ENCODE results near the gene POLR3GL.

The POLR3GL gene

DNA sequence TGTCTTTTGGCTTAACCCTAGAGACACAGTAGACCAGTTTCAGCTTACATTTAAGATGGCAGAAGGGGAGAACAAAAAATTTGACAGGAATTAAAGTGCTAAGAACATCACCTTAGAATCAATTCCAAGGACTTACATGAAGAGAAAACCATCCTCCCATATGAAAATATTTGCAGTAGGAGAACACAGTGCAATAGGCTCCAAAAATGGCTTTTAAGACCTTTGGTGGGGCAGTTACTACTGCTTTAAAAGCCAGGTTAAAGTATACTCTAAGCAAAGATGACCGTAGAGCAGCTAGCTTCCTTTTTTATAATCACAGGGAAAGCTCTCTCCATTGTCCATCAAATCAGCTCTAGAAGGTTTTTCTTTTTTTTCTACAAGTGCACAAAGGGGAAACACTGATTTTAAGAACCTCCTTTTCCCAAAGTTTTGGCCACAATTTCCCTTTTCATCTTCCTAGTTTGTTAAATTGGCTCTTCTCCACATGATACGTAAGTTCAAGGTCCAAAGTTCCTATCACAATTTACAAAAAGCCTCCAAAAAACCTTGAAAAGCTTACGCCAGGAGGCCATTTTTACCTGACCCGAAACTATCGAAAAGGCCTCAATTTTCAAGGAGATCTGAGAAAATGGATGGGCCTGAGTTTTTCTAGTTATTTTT lies 28.6 kb downstream of the POLR3GL start:
- TF ChIP-seq ZNF565 (CRISPR knock-in tag; conservative IDR thresholded peaks at IDR 0.05; ENCODE audit: low read depth) (no peak), ZNF70 (CRISPR knock-in tag; IDR thresholded peaks at IDR 0.05) (no peak), TCF4 (CRISPR knock-in tag; IDR thresholded peaks at IDR 0.05; ENCODE audit: borderline replicate concordance) (no peak), ISL1 (CRISPR knock-in tag; IDR thresholded peaks at IDR 0.05) (no peak), ZC3H10 (CRISPR knock-in tag; IDR thresholded peaks at IDR 0.05) (no peak), ZFP3 (CRISPR knock-in tag; IDR thresholded peaks at IDR 0.05) (no peak), PPARA (CRISPR knock-in tag; IDR thresholded peaks at IDR 0.05; ENCODE audit: borderline replicate concordance) (no peak), SNAI2 (CRISPR knock-in tag; IDR thresholded peaks at IDR 0.05) (no peak)
- ATAC-seq, result no peak

DNA sequence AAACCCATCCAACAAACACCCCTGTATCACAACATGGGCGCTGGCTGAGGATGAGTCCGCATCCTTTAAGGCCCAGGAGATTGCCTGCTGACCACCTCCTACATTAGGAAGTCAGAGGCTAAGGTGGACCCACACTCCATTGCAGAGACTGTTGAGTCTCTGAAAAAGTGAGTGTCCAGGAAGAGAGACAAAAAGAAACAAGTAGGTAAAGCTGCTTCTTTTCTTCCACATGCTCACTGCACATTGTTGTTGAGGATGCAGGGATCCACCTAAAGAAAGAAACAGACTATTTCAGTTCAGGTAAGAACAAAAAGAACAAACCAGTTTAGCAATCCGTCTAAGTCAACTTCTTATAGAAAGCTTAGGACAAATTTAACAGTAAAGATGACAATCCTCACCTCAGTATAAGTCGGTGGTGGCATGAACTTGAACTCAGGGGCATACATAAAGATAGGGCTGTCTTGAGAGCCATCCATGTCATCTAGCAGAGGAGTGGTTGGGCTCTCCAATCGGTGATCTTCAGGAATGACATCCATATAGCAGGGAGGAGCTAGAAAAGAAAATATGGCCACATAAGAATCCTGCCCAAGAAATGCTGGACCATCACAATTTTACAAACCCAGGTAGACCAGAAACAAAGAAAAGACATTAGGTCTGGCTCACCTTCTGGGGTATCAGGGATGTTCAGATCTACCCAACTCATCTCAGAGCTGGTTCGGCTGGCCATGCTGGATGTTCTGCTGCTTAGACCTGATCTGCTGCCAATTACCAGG lies 29.3 kb downstream of the POLR3GL start:
- TF ChIP-seq TCF4 (CRISPR knock-in tag; IDR thresholded peaks at IDR 0.05; ENCODE audit: borderline replicate concordance), result no peak
- TF ChIP-seq ZNF8 (CRISPR knock-in tag; IDR thresholded peaks at IDR 0.05), result no peak
- no peak for TF ChIP-seq ZNF70 (CRISPR knock-in tag; IDR thresholded peaks at IDR 0.05)
- no peak for TF ChIP-seq CSDC2 (CRISPR knock-in tag; IDR thresholded peaks at IDR 0.05)
- no peak for TF ChIP-seq ZFP30 (CRISPR knock-in tag; IDR thresholded peaks at IDR 0.05)
- TF ChIP-seq ZC3H10 (CRISPR knock-in tag; IDR thresholded peaks at IDR 0.05), result no peak
- TF ChIP-seq ISL1 (CRISPR knock-in tag; IDR thresholded peaks at IDR 0.05), result no peak
- no peak for TF ChIP-seq ZNF565 (CRISPR knock-in tag; conservative IDR thresholded peaks at IDR 0.05; ENCODE audit: low read depth)
- TF ChIP-seq, protein P1, sequence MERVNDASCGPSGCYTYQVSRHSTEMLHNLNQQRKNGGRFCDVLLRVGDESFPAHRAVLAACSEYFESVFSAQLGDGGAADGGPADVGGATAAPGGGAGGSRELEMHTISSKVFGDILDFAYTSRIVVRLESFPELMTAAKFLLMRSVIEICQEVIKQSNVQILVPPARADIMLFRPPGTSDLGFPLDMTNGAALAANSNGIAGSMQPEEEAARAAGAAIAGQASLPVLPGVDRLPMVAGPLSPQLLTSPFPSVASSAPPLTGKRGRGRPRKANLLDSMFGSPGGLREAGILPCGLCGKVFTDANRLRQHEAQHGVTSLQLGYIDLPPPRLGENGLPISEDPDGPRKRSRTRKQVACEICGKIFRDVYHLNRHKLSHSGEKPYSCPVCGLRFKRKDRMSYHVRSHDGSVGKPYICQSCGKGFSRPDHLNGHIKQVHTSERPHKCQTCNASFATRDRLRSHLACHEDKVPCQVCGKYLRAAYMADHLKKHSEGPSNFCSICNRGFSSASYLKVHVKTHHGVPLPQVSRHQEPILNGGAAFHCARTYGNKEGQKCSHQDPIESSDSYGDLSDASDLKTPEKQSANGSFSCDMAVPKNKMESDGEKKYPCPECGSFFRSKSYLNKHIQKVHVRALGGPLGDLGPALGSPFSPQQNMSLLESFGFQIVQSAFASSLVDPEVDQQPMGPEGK (CRISPR knock-in tag; IDR thresholded peaks at IDR 0.05; ENCODE audit: borderline replicate concordance), result no peak
- no peak for TF ChIP-seq BACH2 (CRISPR knock-in tag; IDR thresholded peaks at IDR 0.05; ENCODE audit: borderline replicate concordance)
- TF ChIP-seq, protein P2, sequence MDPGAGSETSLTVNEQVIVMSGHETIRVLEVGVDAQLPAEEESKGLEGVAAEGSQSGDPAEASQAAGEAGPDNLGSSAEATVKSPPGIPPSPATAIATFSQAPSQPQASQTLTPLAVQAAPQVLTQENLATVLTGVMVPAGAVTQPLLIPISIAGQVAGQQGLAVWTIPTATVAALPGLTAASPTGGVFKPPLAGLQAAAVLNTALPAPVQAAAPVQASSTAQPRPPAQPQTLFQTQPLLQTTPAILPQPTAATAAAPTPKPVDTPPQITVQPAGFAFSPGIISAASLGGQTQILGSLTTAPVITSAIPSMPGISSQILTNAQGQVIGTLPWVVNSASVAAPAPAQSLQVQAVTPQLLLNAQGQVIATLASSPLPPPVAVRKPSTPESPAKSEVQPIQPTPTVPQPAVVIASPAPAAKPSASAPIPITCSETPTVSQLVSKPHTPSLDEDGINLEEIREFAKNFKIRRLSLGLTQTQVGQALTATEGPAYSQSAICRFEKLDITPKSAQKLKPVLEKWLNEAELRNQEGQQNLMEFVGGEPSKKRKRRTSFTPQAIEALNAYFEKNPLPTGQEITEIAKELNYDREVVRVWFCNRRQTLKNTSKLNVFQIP (CRISPR knock-in tag; IDR thresholded peaks at IDR 0.05; ENCODE audit: borderline replicate concordance, low read depth), result no peak
- TF ChIP-seq, protein P3, sequence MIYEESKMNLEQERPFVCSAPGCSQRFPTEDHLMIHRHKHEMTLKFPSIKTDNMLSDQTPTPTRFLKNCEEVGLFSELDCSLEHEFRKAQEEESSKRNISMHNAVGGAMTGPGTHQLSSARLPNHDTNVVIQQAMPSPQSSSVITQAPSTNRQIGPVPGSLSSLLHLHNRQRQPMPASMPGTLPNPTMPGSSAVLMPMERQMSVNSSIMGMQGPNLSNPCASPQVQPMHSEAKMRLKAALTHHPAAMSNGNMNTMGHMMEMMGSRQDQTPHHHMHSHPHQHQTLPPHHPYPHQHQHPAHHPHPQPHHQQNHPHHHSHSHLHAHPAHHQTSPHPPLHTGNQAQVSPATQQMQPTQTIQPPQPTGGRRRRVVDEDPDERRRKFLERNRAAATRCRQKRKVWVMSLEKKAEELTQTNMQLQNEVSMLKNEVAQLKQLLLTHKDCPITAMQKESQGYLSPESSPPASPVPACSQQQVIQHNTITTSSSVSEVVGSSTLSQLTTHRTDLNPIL (CRISPR knock-in tag; IDR thresholded peaks at IDR 0.05; ENCODE audit: low read depth), result no peak
- no peak for TF ChIP-seq OSR1 (CRISPR knock-in tag; IDR thresholded peaks at IDR 0.05)
- TF ChIP-seq PPARA (CRISPR knock-in tag; IDR thresholded peaks at IDR 0.05; ENCODE audit: borderline replicate concordance), result no peak
- TF ChIP-seq TOX (CRISPR knock-in tag; IDR thresholded peaks at IDR 0.05; ENCODE audit: borderline replicate concordance), result no peak

DNA sequence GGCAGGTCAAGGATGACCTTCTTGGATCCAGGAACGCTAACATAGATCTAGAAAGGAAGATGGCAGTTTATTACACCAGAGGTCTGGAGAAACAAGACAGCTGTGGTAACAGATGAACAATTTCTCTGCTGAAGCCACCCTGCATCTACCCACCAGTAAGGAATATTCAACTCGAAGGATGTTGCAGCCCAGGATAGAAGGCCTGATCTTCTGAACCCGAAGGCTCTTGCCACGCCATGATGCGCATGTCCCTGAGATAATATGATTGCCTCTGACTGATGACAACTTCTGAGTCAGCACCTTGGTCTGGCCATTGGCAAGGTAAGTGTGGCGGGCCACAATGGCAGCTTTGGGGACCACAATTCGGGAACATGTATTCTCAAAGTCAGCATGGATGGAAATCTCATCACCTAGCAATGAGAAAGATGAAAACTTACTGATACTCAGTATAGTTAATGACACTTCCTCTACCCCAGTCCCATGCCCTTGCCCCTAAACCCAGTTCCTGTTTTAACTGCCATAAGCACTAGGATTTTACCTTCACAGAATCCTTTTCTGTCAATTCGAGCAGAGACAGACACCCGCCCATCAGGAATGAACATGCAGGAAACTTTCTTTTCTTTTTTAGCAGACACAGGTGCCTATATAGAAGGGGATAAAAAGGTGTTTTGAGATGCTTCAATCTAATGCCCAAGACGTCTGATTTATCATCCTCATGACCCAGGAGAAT lies 30.1 kb downstream of the POLR3GL start:
- no peak for ATAC-seq

More for the DNA sequence above, 29.3 kb downstream of the POLR3GL start:
- ATAC-seq, result no peak

DNA sequence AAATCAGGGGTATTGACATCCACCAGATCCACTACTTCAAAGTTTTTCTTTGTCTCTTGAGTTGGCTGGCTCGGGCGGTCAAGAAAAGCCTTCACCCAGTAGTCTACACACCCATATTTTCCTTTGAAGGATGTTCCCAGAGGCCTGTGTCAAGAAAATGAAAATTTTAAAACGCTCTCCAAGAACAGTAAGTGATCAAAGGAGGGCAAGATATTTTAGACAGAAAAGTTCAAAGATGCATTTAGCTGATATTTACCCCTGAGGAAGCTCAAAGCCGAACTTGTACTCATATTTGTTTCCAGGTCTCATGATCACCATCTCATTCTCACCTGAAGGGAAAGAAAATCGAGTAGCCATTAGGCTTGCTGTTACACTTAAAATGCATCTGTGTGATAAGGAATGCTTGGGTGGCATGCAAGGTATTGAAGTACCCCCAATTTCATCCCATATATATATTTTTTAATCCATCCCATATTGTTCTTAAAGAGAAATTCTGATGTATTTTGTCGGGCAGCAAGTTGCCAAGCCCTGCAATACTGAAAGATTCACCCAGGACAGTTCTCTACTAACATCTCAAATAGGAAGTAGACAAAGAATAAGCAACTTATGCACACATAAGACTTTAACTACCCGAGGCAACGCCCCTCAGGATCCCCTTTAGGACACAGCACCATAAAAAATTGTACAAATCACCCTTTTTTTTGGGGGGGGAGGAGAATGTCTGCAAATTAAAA lies 30.8 kb downstream of the POLR3GL start:
- no peak for ATAC-seq
- TF ChIP-seq, protein P2 (CRISPR knock-in tag; IDR thresholded peaks at IDR 0.05; ENCODE audit: borderline replicate concordance, low read depth), result no peak
- TF ChIP-seq, protein P1 (CRISPR knock-in tag; IDR thresholded peaks at IDR 0.05; ENCODE audit: borderline replicate concordance), result no peak
- TF ChIP-seq ARNTL (CRISPR knock-in tag; IDR thresholded peaks at IDR 0.05; ENCODE audit: borderline replicate concordance, low read depth), result no peak
- no peak for TF ChIP-seq ESRRG (CRISPR knock-in tag; IDR thresholded peaks at IDR 0.05)
- TF ChIP-seq ZFP30 (CRISPR knock-in tag; IDR thresholded peaks at IDR 0.05), result no peak
- no peak for TF ChIP-seq CSDC2 (CRISPR knock-in tag; IDR thresholded peaks at IDR 0.05)
- no peak for TF ChIP-seq SNAI2 (CRISPR knock-in tag; IDR thresholded peaks at IDR 0.05)
- no peak for TF ChIP-seq ZNF8 (CRISPR knock-in tag; IDR thresholded peaks at IDR 0.05)
- TF ChIP-seq ZC3H10 (CRISPR knock-in tag; IDR thresholded peaks at IDR 0.05), result no peak
- TF ChIP-seq, protein P3 (CRISPR knock-in tag; IDR thresholded peaks at IDR 0.05; ENCODE audit: low read depth), result no peak
- no peak for TF ChIP-seq ZNF70 (CRISPR knock-in tag; IDR thresholded peaks at IDR 0.05)

More for the DNA sequence above, 30.1 kb downstream of the POLR3GL start:
- TF ChIP-seq ZNF8 (CRISPR knock-in tag; IDR thresholded peaks at IDR 0.05) (no peak), CSDC2 (CRISPR knock-in tag; IDR thresholded peaks at IDR 0.05) (no peak), ZNF565 (CRISPR knock-in tag; conservative IDR thresholded peaks at IDR 0.05; ENCODE audit: low read depth) (no peak), ESRRG (CRISPR knock-in tag; IDR thresholded peaks at IDR 0.05) (no peak), ZC3H10 (CRISPR knock-in tag; IDR thresholded peaks at IDR 0.05) (no peak)

Measured in SK-N-SH treated with all-trans-retinoic acid at 6 μM for 48 hours (cell line).